Measurements from ENCODE around the gene TBC1D23. TPM values are rescaled to one million over a fixed set of nuclear protein-coding genes. Genes with fewer than 3 reads are reported as not detected.

TBC1D23 gene
- total and polyA plus RNA-seq, 9 of the 15 experiments (the other 6 are each of a cell fraction or from before 2014, with no cell fraction given): 23.4 to 85.8 (median 43.7) TPM

- TF ChIP-seq TRIM25 (IDR thresholded peaks at IDR 0.05; ENCODE audit: borderline replicate concordance) (no peak), ZBTB33 (CRISPR knock-in tag; IDR thresholded peaks at IDR 0.05) (0 out of 2 replicates have a peak, but pooled peaks have one; percentile 20), GTF2E2 (tag; IDR thresholded peaks at IDR 0.05) (no peak), THRA (IDR thresholded peaks at IDR 0.05) (no peak), STAT5B (CRISPR knock-in tag; IDR thresholded peaks at IDR 0.05) (no peak), CBX1 (IDR thresholded peaks at IDR 0.05; ENCODE audit: low read depth) (no peak), SNRNP70 (optimal IDR thresholded peaks at IDR 0.05; ENCODE audit: low read depth, low read length) (no peak), LCOR (CRISPR knock-in tag; IDR thresholded peaks at IDR 0.05) (no peak; the same call in none of the 2 replicates), NR3C1 (CRISPR knock-in tag; IDR thresholded peaks at IDR 0.05) (no peak), MITF (IDR thresholded peaks at IDR 0.05) (no peak), NFIC (IDR thresholded peaks at IDR 0.05) (peak; percentile 98), RUNX1 (IDR thresholded peaks at IDR 0.05; ENCODE audit: low read depth) (no peak), CHD1 (IDR thresholded peaks at IDR 0.05; ENCODE audit: low read length) (no peak), ZNF436 (CRISPR knock-in tag; IDR thresholded peaks at IDR 0.05) (no peak), NR2C1 (IDR thresholded peaks at IDR 0.05) (no peak), NR2C1 (tag; IDR thresholded peaks at IDR 0.05) (no peak), ZZZ3 (IDR thresholded peaks at IDR 0.05) (no peak), CCNT2 (IDR thresholded peaks at IDR 0.05; ENCODE audit: borderline replicate concordance, extremely low read depth, insufficient read length, low read depth, low read length) (peak; percentile 51), MBD1 (CRISPR knock-in tag; IDR thresholded peaks at IDR 0.05) (no peak)
These were observed 28.5 kb downstream of the TBC1D23 start (continued) for GRCh38 chr3:100289339-100289738.

Measured in K562 (cell line).